Bronchial epithelial cell (primary cell): Measurements from ENCODE around the gene TMEM63C. TPM values are rescaled to one million over a fixed set of nuclear protein-coding genes. Genes with fewer than 3 reads are reported as not detected.
A peak's percentile ranks its signal among the peaks of the same experiment; 100 is the strongest.

Source experiments
- DNase-seq: peaks from one replicate; pipeline ENCODE4 v3.0.0-alpha.2; 2010; ENCODE audit warnings: low read depth
- FAIRE-seq: peaks from 2 replicates; lab custom pipeline; 2011; peaks lifted over from hg19 to GRCh38; lab: Jason Lieb, UNC
- H3K27me3 ChIP-seq: 2 replicates; pipeline ENCODE4 v1.5.1; 2011; ENCODE audit warnings: low read length; ENCODE audit not compliant: control insufficient read depth, insufficient read depth
- H3K36me3 ChIP-seq: 2 replicates; pipeline ENCODE4 v1.5.1; 2011; ENCODE audit warnings: low read length; ENCODE audit not compliant: control insufficient read depth, insufficient read depth
- H3K4me3 ChIP-seq: 2 replicates; pipeline ENCODE4 v1.5.1; 2011; ENCODE audit warnings: mild to moderate bottlenecking, low read depth, low read length, control low read depth
- total RNA-seq: library from RNA; depleted of rRNA; stranded (reverse); fragments of >200 nt; gene quantifications from 2 replicates; pipeline ENCODE4 v1.2.1, GENCODE V29; 2014
- TF ChIP-seq, protein P1 (sequence below): IDR thresholded peaks from 2 replicates; pipeline ENCODE4 v1.5.1; 2011; ENCODE audit warnings: mild to moderate bottlenecking, moderate library complexity, low read length, control low read depth, inconsistent platforms; ENCODE audit not compliant: insufficient read depth, severe bottlenecking

Gene TMEM63C
- total RNA-seq, 1 donor from 2014 or later, result 0.79 TPM

DNA sequence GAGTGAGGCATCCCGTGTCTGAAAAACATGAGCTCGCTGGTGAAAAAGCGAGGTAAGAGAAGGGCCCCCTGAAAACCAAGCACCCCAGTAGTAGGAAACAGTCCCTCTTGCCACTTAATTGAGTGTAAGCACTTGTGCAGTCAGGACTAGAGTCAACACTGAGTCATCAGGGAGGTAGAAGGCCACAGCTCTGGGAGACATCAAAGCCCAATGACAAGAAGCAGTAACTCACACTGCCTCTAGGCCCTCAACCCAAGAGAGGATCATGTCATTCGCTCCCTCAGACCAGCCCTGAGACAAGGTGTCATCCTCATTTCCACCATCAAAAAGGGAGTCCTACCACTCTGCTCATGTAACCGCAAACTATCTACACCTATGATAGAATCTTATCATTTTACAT is 121.3 kb downstream of the TMEM63C start:
- H3K27me3 ChIP-seq, result no peaks in the 10 kb centered on the region
- FAIRE-seq (peak; percentile 96), DNase-seq (peak; percentile 94)
- no peaks in the 10 kb centered on the region for H3K36me3 ChIP-seq
- TF ChIP-seq, protein P1, sequence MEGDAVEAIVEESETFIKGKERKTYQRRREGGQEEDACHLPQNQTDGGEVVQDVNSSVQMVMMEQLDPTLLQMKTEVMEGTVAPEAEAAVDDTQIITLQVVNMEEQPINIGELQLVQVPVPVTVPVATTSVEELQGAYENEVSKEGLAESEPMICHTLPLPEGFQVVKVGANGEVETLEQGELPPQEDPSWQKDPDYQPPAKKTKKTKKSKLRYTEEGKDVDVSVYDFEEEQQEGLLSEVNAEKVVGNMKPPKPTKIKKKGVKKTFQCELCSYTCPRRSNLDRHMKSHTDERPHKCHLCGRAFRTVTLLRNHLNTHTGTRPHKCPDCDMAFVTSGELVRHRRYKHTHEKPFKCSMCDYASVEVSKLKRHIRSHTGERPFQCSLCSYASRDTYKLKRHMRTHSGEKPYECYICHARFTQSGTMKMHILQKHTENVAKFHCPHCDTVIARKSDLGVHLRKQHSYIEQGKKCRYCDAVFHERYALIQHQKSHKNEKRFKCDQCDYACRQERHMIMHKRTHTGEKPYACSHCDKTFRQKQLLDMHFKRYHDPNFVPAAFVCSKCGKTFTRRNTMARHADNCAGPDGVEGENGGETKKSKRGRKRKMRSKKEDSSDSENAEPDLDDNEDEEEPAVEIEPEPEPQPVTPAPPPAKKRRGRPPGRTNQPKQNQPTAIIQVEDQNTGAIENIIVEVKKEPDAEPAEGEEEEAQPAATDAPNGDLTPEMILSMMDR, result no peak
- H3K4me3 ChIP-seq, result no peak overlapping the region

DNA sequence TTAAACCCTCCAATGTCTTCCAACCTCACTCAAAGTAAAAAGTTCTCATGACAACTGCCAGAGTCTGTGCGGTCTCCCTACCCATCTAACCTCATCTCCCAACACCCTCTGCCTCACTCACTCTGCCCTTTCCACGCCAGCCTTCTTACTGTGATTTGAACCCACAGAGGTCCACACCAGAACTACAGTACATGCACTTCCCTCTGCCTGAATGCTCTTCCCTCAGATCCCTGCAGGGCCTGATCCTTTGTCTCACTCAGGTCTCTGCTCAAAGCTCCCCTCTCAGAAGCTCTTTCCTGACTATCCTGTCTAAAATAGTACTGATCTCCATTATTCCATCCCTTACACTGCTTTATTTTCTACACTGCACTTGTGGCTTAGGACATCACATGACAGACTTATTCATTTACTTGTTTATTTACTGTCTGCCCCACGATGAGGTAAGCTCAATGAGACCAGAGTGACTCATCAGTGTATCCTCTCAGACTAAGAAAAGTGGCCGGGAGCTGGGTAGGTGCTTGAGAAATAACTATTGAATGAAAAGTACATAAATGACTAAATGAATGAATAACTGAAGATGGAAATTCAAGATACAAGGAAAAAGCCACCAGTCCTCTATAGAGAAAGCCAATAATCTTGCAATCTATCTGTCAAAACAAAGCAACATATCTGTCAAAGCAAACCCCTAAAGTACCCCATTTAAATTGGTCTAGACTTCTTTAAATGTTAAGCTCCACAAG is 122.0 kb downstream of the TMEM63C start:
- peak; percentile 99 for DNase-seq
- FAIRE-seq, result no peak
- no peaks in the 10 kb centered on the region for H3K36me3 ChIP-seq
- TF ChIP-seq, protein P1, result no peak
- no peaks in the 10 kb centered on the region for H3K27me3 ChIP-seq
- H3K4me3 ChIP-seq, result no peak overlapping the region

DNA sequence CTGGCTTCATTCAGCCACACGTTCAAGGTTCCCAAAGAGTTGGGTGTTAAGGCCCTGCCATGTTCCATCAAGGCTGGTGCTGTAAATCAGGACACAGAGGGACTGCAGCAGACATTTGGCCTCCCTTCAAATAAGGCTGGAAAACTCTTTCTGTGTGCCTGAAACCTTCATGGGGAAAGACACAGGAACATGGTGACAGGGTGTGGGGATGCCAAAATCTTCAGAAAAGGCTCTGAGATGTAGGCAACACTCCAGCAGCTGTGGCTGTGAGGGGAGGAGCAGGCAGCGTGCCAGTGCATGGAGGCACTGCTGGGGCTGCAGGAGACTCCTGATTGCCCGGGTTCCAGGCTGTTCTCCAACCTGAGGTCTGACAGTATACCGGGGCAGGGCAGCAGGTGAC is 124.1 kb downstream of the TMEM63C start:
- FAIRE-seq (no peak), DNase-seq (no peak)
- H3K4me3 ChIP-seq, result no peak overlapping the region
- no peaks in the 10 kb centered on the region for H3K27me3 ChIP-seq
- TF ChIP-seq, protein P1, result no peak
- H3K36me3 ChIP-seq, result no peaks in the 10 kb centered on the region

DNA sequence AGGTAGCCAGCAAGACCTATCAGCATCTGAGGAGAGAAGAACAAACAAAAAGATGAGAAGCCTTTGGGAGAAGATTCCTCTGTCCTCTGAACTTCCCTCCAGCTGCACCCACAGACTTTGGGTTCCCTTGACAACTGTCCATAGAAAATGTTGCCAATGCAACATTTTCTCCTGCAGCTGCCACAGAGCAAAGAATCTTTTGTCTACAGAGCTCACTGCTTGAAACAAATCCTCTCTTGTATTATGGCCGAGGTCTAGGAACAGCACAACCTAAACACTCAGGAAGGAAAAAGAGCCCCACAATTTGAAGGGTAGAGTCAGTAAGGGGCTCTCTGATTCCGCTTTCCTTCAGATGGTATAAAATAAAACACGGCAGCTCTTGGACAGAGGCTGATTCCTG is 124.8 kb downstream of the TMEM63C start:
- Histone ChIP-seq H3K4me3 (no peak overlapping the region), H3K36me3 (no peaks in the 10 kb centered on the region), H3K27me3 (no peaks in the 10 kb centered on the region)
- FAIRE-seq, result no peak
- TF ChIP-seq, protein P1, result no peak
- DNase-seq, result no peak

DNA sequence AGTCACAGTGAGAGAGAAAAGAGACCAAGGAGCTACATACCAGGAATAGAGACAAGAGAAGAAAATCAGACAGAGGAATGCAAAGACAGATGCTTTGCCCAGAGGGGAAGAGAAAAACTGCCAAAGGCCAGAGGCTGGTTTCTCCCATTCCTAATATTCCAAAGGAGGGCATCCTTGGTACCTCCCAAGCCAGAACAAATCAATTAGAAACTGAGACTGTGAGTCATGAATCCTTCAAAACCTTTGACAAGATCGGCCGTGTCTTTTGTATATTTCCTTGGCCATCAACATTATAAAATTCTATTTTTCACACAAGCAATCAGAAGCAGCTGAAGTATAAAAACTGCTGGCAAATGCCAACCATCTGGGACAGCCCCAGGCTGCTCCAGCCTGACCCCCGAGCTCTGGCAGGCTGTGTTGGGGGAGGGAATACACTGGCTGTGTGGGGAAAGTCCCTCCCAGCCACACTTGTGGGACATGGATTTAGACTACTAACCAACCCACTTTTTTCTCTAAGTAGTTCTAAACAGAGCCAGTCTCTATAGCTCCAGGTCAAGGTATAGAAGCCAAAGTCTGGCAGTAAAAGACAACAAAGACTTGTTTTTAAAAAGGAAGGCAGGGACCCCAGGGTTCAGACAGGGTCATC is 125.4 kb downstream of the TMEM63C start:
- Histone ChIP-seq H3K36me3 (no peaks in the 10 kb centered on the region), H3K4me3 (no peak overlapping the region), H3K27me3 (no peaks in the 10 kb centered on the region)
- no peak for DNase-seq
- no peak for FAIRE-seq
- TF ChIP-seq, protein P1, result no peak

Other genes with a start within 250 kb of the TMEM63C start
- 12.0 and 12.1 TPM in 2 replicates for gene IRF2BPL, start 153.1 kb upstream of the TMEM63C start, total RNA-seq
- gene CIPC, start 83.5 kb upstream of the TMEM63C start, total RNA-seq, result 9.7 and 14.5 TPM in 2 replicates
- gene ZDHHC22, start 40.0 kb upstream of the TMEM63C start, total RNA-seq, result not detected in 2 replicates
- 0.26 TPM in 1 of 2 replicates, not detected in the other for gene NGB, start 89.4 kb downstream of the TMEM63C start, total RNA-seq
- 5.8 and 7.8 TPM in 2 replicates for gene POMT2, start 139.1 kb downstream of the TMEM63C start, total RNA-seq
- 55.6 and 66.1 TPM in 2 replicates for gene GSTZ1, start 139.2 kb downstream of the TMEM63C start, total RNA-seq
- gene TMED8, start 195.3 kb downstream of the TMEM63C start, total RNA-seq, result 6.8 and 8.2 TPM in 2 replicates
- gene SAMD15, start 195.6 kb downstream of the TMEM63C start, total RNA-seq, result under 0.01 and 0.26 TPM in 2 replicates
- gene NOXRED1, start 241.7 kb downstream of the TMEM63C start, total RNA-seq, result 0.26 and 0.51 TPM in 2 replicates